SK-N-SH (cell line): ENCODE data around the gene COL25A1. TPM values are rescaled to one million over a fixed set of nuclear protein-coding genes. Genes with fewer than 3 reads are reported as not detected.

Experiments used
- CTCF ChIA-PET: fragments of 300-600, 350-600 bp; formaldehyde crosslinking; extraction: SDS; loops from one replicate; lab custom pipeline; 2021; lab: Yijun Ruan, JAX
- POLR2A ChIA-PET: fragments of 350-600 bp; sonication (Branson Sonifier 250); formaldehyde crosslinking; extraction: SDS; loops from one replicate; lab custom pipeline; 2020; ENCODE audit warnings: antibody characterized with exemption, inconsistent platforms; lab: Yijun Ruan, JAX
- DNase-seq: peaks from one replicate; pipeline ENCODE4 v3.0.0; 2012
- H2AFZ ChIP-seq: fragments of 200-600 bp; sonication (generic); 2 replicates; pipeline ENCODE4 v1.8.1; 2016; ENCODE audit warnings: antibody characterized with exemption, mild to moderate bottlenecking, low read depth
- H3F3A ChIP-seq: fragments of 200-600 bp; sonication (generic); replicated peaks from 2 replicates; pipeline ENCODE3; 2016; ENCODE audit warnings: antibody characterized with exemption, mild to moderate bottlenecking; ENCODE audit not compliant: insufficient read depth
- H3K27ac ChIP-seq, 2 experiments: fragments of 200-500 bp in 1 of 2; fragments of 200-600 bp in 1 of 2; sonication (Bioruptor generic) in 1 of 2; sonication (generic), shearing (Covaris generic) in 1 of 2; 2 replicates each; pipeline versions ENCODE4 v1.5.1 to v1.6.1; 2014 to 2016; ENCODE audit warnings: low read depth in 2 of 2, inconsistent platforms in 1 of 2, low read length in 1 of 2, mild to moderate bottlenecking in 1 of 2, mixed read lengths in 1 of 2
- H3K27me3 ChIP-seq: fragments of 200-600 bp; sonication (generic), shearing (Covaris generic); 2 replicates; pipeline ENCODE4 v1.6.1; 2016; ENCODE audit warnings: mixed run types; ENCODE audit not compliant: insufficient read depth
- H3K36me3 ChIP-seq, 2 experiments: fragments of 200-500 bp in 1 of 2; fragments of 200-600 bp in 1 of 2; sonication (Bioruptor generic) in 1 of 2; sonication (generic) in 1 of 2; replicated peaks in 1 of 2; 2 replicates each; pipeline versions ENCODE3 to v1.5.1; 2014 to 2016; ENCODE audit warnings: low read length in 1 of 2, mild to moderate bottlenecking in 1 of 2; ENCODE audit not compliant: insufficient read depth in 2 of 2, control insufficient read depth in 1 of 2
- H3K4me1 ChIP-seq, 2 experiments: fragments of 200-500 bp in 1 of 2; fragments of 200-600 bp in 1 of 2; sonication (Bioruptor generic) in 1 of 2; sonication (generic), shearing (Covaris generic) in 1 of 2; 2 replicates each; pipeline versions ENCODE4 v1.5.1 to v1.6.1; 2014 to 2016; ENCODE audit warnings: low read depth in 1 of 2, low read length in 1 of 2, mixed run types in 1 of 2; ENCODE audit not compliant: insufficient read depth in 2 of 2, control insufficient read depth in 1 of 2
- H3K4me2 ChIP-seq: fragments of 200-600 bp; sonication (generic), shearing (Covaris generic); 2 replicates; pipeline ENCODE4 v1.6.1; 2017; ENCODE audit warnings: mixed run types
- H3K4me3 ChIP-seq, 2 experiments: fragments of 200-500 bp in 1 of 2; fragments of 200-600 bp in 1 of 2; sonication (Bioruptor generic) in 1 of 2; sonication (generic), shearing (Covaris generic) in 1 of 2; 2 replicates each; pipeline versions ENCODE4 v1.5.1 to v1.8.1; 2014 to 2016; ENCODE audit warnings: low read depth in 2 of 2, inconsistent platforms in 1 of 2, low read length in 1 of 2, mild to moderate bottlenecking in 1 of 2, mixed read lengths in 1 of 2, moderate library complexity in 1 of 2
- H3K79me2 ChIP-seq: fragments of 200-600 bp; sonication (generic); 2 replicates; pipeline ENCODE4 v1.8.1; 2017; ENCODE audit warnings: mild to moderate bottlenecking; ENCODE audit not compliant: insufficient read depth
- H3K9ac ChIP-seq: fragments of 200-600 bp; sonication (generic); 2 replicates; pipeline ENCODE4 v1.6.1; 2017; ENCODE audit warnings: mixed run types
- H3K9me2 ChIP-seq: fragments of 200-600 bp; sonication (generic); 2 replicates; pipeline ENCODE4 v1.6.1; 2017; ENCODE audit warnings: mixed run types
- H3K9me3 ChIP-seq: fragments of 200-600 bp; sonication (generic); 2 replicates; pipeline ENCODE4 v1.6.1; 2017; ENCODE audit warnings: mixed run types, mild to moderate bottlenecking, moderate library complexity
- H4K20me1 ChIP-seq: fragments of 200-600 bp; sonication (generic); 2 replicates; pipeline ENCODE4 v1.6.1; 2017; ENCODE audit warnings: mild to moderate bottlenecking, mixed run types; ENCODE audit not compliant: insufficient read depth
- EZH2phosphoT487 ChIP-seq: fragments of 200-600 bp; sonication (generic); IDR thresholded peaks from 2 replicates; pipeline ENCODE4 v1.6.1; 2017; ENCODE audit warnings: low read depth, mixed run types, mild to moderate bottlenecking, antibody characterized with exemption, moderate library complexity, borderline replicate concordance
- FOSL2 ChIP-seq: IDR thresholded peaks from 2 replicates; pipeline ENCODE4 v1.4.0; 2012; ENCODE audit warnings: low read depth, mild to moderate bottlenecking, moderate library complexity, borderline replicate concordance
- FOXJ3 ChIP-seq: sonication (generic); formaldehyde crosslinking; IDR thresholded peaks from 2 replicates; pipeline ENCODE4 v1.5.1; 2020; ENCODE audit warnings: mild to moderate bottlenecking, missing genetic modification reagents
- GABPA ChIP-seq: IDR thresholded peaks from 2 replicates; pipeline ENCODE4 v1.4.0; 2012; ENCODE audit warnings: low read depth, mild to moderate bottlenecking
- MEF2A ChIP-seq: IDR thresholded peaks from 2 replicates; pipeline ENCODE4 v1.4.0; 2012; ENCODE audit warnings: low read depth, borderline replicate concordance
- MXI1 ChIP-seq: IDR thresholded peaks from 2 replicates; pipeline ENCODE4 v1.6.1; 2012; ENCODE audit warnings: mild to moderate bottlenecking, low read depth, low read length, improper control_type of control experiment
- RCOR1 ChIP-seq: fragments of 150-350 bp; IDR thresholded peaks from 2 replicates; pipeline ENCODE4 v1.6.1; 2017; ENCODE audit warnings: antibody characterized with exemption, low read length
- REST ChIP-seq: IDR thresholded peaks from 2 replicates; pipeline ENCODE4 v1.6.1; 2012; ENCODE audit warnings: mild to moderate bottlenecking, low read depth, low read length, moderate library complexity
- RFX5 ChIP-seq: IDR thresholded peaks from 2 replicates; pipeline ENCODE4 v1.6.1; 2012; ENCODE audit warnings: mild to moderate bottlenecking, improper control_type of control experiment, low read length
- SIN3A ChIP-seq: IDR thresholded peaks from 2 replicates; pipeline ENCODE4 v1.6.1; 2012; ENCODE audit warnings: low read depth, mild to moderate bottlenecking, low read length, moderate library complexity, borderline replicate concordance
- TCF12 ChIP-seq: IDR thresholded peaks from 2 replicates; pipeline ENCODE4 v1.4.0; 2012
- TEAD4 ChIP-seq: IDR thresholded peaks from 2 replicates; pipeline ENCODE4 v1.4.0; 2012; ENCODE audit warnings: mild to moderate bottlenecking, borderline replicate concordance; ENCODE audit not compliant: insufficient read depth
- USF2 ChIP-seq: fragments of 150-350 bp; IDR thresholded peaks from 2 replicates; pipeline ENCODE4 v1.6.1; 2017; ENCODE audit warnings: antibody characterized with exemption, low read length, low read depth, borderline replicate concordance
- YY1 ChIP-seq: IDR thresholded peaks from 2 replicates; pipeline ENCODE4 v1.4.0; 2012; ENCODE audit warnings: low read depth, mild to moderate bottlenecking
- WGBS: methylation state at CpG from one replicate; pipeline ENCODE4 v1.1.6; 2017; ENCODE audit warnings: low lambda C conversion rate; 5-methylcytosine and 5-hydroxymethylcytosine counted together
- polyA plus RNA-seq, 3 experiments: library from polyadenylated mRNA; depleted of rRNA; stranded (reverse); fragments of >200 nt; gene quantifications; 2 replicates each; pipeline ENCODE4 v1.2.3, GENCODE V29; 2012
- TF ChIP-seq, protein P1 (sequence below): IDR thresholded peaks from 2 replicates; pipeline ENCODE4 v1.4.0; 2012; ENCODE audit warnings: low read depth
- TF ChIP-seq, protein P2 (sequence below): fragments of 200-600 bp; sonication (generic); IDR thresholded peaks from 2 replicates; pipeline ENCODE4 v1.6.1; 2017; ENCODE audit warnings: antibody characterized with exemption, mild to moderate bottlenecking, moderate library complexity

The COL25A1 gene
- polyA plus RNA-seq, 1 of the 3 experiments (the other 2 are of a cell fraction) = not detected

- no peak for TF ChIP-seq MXI1
Observed at GRCh38 chr4:108777388-108777787, 525.1 kb downstream of the COL25A1 start (continued).

GRCh38 chr4:108775921-108776320 is 526.5 kb downstream of the COL25A1 start:
- no peak for DNase-seq
- Histone ChIP-seq H3F3A (no peaks in the 10 kb centered on the region), H4K20me1 (no peaks in the 10 kb centered on the region), H3K9me2 (no peaks in the 10 kb centered on the region), H3K27ac (no peak overlapping the region), H3K4me1 (no peaks in the 10 kb centered on the region), H3K4me3 (no peak overlapping the region), H3K9me3 (no peaks in the 10 kb centered on the region), H3K9ac (no peak overlapping the region), H3K27me3 (peaks cover 11% of the 10 kb centered on the region; the same call in 1 of the 2 replicates), H3K36me3 (no peaks in the 10 kb centered on the region), H3K4me2 (no peak overlapping the region), H3K79me2 (no peaks in the 10 kb centered on the region), H2AFZ (no peak overlapping the region)
- ChIA-PET POLR2A (no interaction called here), CTCF (interaction anchor here (0.9 kb wide), 1 partner anchor 16 kb away, joined by 3 read pairs; no protein-coding TSS in a partner anchor)
- 8% methylated on average over 5 of the region's 5 CpGs for WGBS
- no peak for TF ChIP-seq MXI1
- TF ChIP-seq, protein P1, sequence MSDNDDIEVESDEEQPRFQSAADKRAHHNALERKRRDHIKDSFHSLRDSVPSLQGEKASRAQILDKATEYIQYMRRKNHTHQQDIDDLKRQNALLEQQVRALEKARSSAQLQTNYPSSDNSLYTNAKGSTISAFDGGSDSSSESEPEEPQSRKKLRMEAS = no peak
- TF ChIP-seq FOSL2 = no peak
- no peak for TF ChIP-seq TEAD4
- TF ChIP-seq SIN3A = no peak
- TF ChIP-seq FOXJ3 (CRISPR knock-in tag) = no peak
- TF ChIP-seq RCOR1 = no peak
- TF ChIP-seq TCF12 = no peak
- TF ChIP-seq USF2 = no peak
- no peak for TF ChIP-seq REST
- no peak for TF ChIP-seq YY1
- no peak for TF ChIP-seq MEF2A
- no peak for TF ChIP-seq GABPA
- no peak for TF ChIP-seq RFX5
- TF ChIP-seq, protein P2, sequence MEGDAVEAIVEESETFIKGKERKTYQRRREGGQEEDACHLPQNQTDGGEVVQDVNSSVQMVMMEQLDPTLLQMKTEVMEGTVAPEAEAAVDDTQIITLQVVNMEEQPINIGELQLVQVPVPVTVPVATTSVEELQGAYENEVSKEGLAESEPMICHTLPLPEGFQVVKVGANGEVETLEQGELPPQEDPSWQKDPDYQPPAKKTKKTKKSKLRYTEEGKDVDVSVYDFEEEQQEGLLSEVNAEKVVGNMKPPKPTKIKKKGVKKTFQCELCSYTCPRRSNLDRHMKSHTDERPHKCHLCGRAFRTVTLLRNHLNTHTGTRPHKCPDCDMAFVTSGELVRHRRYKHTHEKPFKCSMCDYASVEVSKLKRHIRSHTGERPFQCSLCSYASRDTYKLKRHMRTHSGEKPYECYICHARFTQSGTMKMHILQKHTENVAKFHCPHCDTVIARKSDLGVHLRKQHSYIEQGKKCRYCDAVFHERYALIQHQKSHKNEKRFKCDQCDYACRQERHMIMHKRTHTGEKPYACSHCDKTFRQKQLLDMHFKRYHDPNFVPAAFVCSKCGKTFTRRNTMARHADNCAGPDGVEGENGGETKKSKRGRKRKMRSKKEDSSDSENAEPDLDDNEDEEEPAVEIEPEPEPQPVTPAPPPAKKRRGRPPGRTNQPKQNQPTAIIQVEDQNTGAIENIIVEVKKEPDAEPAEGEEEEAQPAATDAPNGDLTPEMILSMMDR = no peak
- TF ChIP-seq EZH2phosphoT487 = no peak
